HEK293 (cell line): Measurements from ENCODE around the gene NEURL1.

Experiments
- CTCF ChIA-PET: fragments of 350-600 bp; formaldehyde crosslinking; extraction: SDS; loops from one replicate; lab custom pipeline; 2021; ENCODE audit warnings: antibody characterized with exemption; lab: Yijun Ruan, JAX
- POLR2A ChIA-PET: fragments of 300-600 bp; formaldehyde crosslinking; extraction: SDS; loops from one replicate; lab custom pipeline; 2020; ENCODE audit warnings: antibody characterized with exemption, inconsistent platforms; lab: Yijun Ruan, JAX
- H3K27ac ChIP-seq: fragments of 200-500 bp; sonication (Bioruptor generic); 2 replicates; pipeline ENCODE4 v1.5.1; 2014; ENCODE audit warnings: low read depth, low read length, control low read depth, inconsistent platforms; ENCODE audit errors: extremely low read depth
- H3K36me3 ChIP-seq, 2 experiments: fragments of 200-500 bp in 1 of 2; sonication (Bioruptor generic) in 1 of 2; 1 replicate in 1 of 2; 2 replicates in 1 of 2; pipeline ENCODE4 v1.5.1; 2014 to 2017; ENCODE audit warnings: inconsistent platforms in 2 of 2, low read length in 2 of 2; ENCODE audit not compliant: control insufficient read depth in 2 of 2, insufficient read depth in 1 of 2
- H3K4me1 ChIP-seq: fragments of 200-500 bp; sonication (Bioruptor generic); 2 replicates; pipeline ENCODE4 v1.5.1; 2014; ENCODE audit warnings: mild to moderate bottlenecking, low read length, inconsistent platforms; ENCODE audit not compliant: control insufficient read depth, insufficient read depth
- H3K4me3 ChIP-seq: 2 replicates; pipeline ENCODE4 v1.5.1; 2011; ENCODE audit warnings: low read depth, mild to moderate bottlenecking, control low read depth, low read length, moderate library complexity
- H3K9me3 ChIP-seq: fragments of 200-500 bp; sonication (Bioruptor generic); 2 replicates; pipeline ENCODE4 v1.5.1; 2014; ENCODE audit warnings: low read depth, low read length, inconsistent platforms; ENCODE audit not compliant: control insufficient read depth, insufficient read depth
- KLF16 ChIP-seq: fragments of 450-650 bp; formaldehyde crosslinking; IDR thresholded peaks from 2 replicates; pipeline ENCODE4 v1.5.1; 2017; ENCODE audit warnings: missing biosample characterization, missing genetic modification characterization
- KLF7 ChIP-seq: fragments of 450-650 bp; formaldehyde crosslinking; IDR thresholded peaks from 2 replicates; pipeline ENCODE4 v1.5.1; 2016; ENCODE audit warnings: missing biosample characterization, missing genetic modification characterization, borderline replicate concordance
- MEIS1 ChIP-seq: sonication (generic); formaldehyde crosslinking; IDR thresholded peaks from 2 replicates; pipeline ENCODE4 v1.8.1; 2022; ENCODE audit warnings: missing genetic modification reagents, mild to moderate bottlenecking, borderline replicate concordance
- MYNN ChIP-seq: fragments of 450-650 bp; formaldehyde crosslinking; IDR thresholded peaks from 2 replicates; pipeline ENCODE4 v1.5.1; 2016; ENCODE audit warnings: missing biosample characterization, missing genetic modification characterization, borderline replicate concordance
- SP3 ChIP-seq: fragments of 450-650 bp; formaldehyde crosslinking; IDR thresholded peaks from 2 replicates; pipeline ENCODE4 v1.5.1; 2016; ENCODE audit warnings: missing biosample characterization, missing genetic modification characterization
- ZBTB8A ChIP-seq: fragments of 450-650 bp; formaldehyde crosslinking; IDR thresholded peaks from 2 replicates; pipeline ENCODE4 v1.5.1; 2016; ENCODE audit warnings: missing biosample characterization, missing genetic modification characterization
- ZFHX2 ChIP-seq: fragments of 450-650 bp; formaldehyde crosslinking; conservative IDR thresholded peaks from 2 replicates; pipeline ENCODE4 v1.5.1; 2016; ENCODE audit warnings: missing biosample characterization, missing genetic modification characterization
- ZFP69B ChIP-seq: fragments of 450-650 bp; formaldehyde crosslinking; IDR thresholded peaks from 2 replicates; pipeline ENCODE4 v1.5.1; 2016; ENCODE audit warnings: missing biosample characterization, missing genetic modification characterization
- ZNF121 ChIP-seq: fragments of 450-650 bp; formaldehyde crosslinking; IDR thresholded peaks from 2 replicates; pipeline ENCODE4 v1.5.1; 2016; ENCODE audit warnings: missing biosample characterization, missing genetic modification characterization
- ZNF214 ChIP-seq: fragments of 450-650 bp; formaldehyde crosslinking; IDR thresholded peaks from 2 replicates; pipeline ENCODE4 v1.5.1; 2017; ENCODE audit warnings: missing biosample characterization, mild to moderate bottlenecking, missing genetic modification characterization, borderline replicate concordance
- ZNF274 ChIP-seq, 2 experiments: fragments of 200-500 bp in 1 of 2; fragments of 450-650 bp in 1 of 2; sonication (Bioruptor generic) in 1 of 2; formaldehyde crosslinking in 1 of 2; IDR thresholded peaks; 2 replicates each; pipeline versions ENCODE4 v1.5.1 to v1.6.1; 2014 to 2016; ENCODE audit warnings: borderline replicate concordance in 1 of 2, inconsistent platforms in 1 of 2, low read length in 1 of 2, missing biosample characterization in 1 of 2, missing genetic modification characterization in 1 of 2
- ZNF292 ChIP-seq: fragments of 450-650 bp; formaldehyde crosslinking; IDR thresholded peaks from 2 replicates; pipeline ENCODE4 v1.5.1; 2016; ENCODE audit warnings: low read depth, missing biosample characterization, missing genetic modification characterization, borderline replicate concordance
- ZNF311 ChIP-seq: fragments of 450-650 bp; formaldehyde crosslinking; IDR thresholded peaks from 2 replicates; pipeline ENCODE4 v1.5.1; 2017; ENCODE audit warnings: missing biosample characterization, missing genetic modification characterization, borderline replicate concordance
- ZNF341 ChIP-seq: fragments of 450-650 bp; formaldehyde crosslinking; IDR thresholded peaks from 2 replicates; pipeline ENCODE4; 2016; ENCODE audit warnings: low read depth, missing biosample characterization, missing genetic modification characterization
- ZNF354C ChIP-seq: fragments of 450-650 bp; formaldehyde crosslinking; IDR thresholded peaks from 2 replicates; pipeline ENCODE4 v1.5.1; 2016; ENCODE audit warnings: missing biosample characterization, missing genetic modification characterization, low read depth, borderline replicate concordance
- ZNF37A ChIP-seq: fragments of 450-650 bp; IDR thresholded peaks from 2 replicates; pipeline ENCODE4 v1.5.1; 2018; ENCODE audit warnings: missing biosample characterization, missing genetic modification characterization
- ZNF391 ChIP-seq: fragments of 450-650 bp; formaldehyde crosslinking; IDR thresholded peaks from 2 replicates; pipeline ENCODE4 v1.5.1; 2016; ENCODE audit warnings: low read depth, missing biosample characterization, missing genetic modification characterization, borderline replicate concordance
- ZNF433 ChIP-seq: fragments of 450-650 bp; formaldehyde crosslinking; IDR thresholded peaks from 2 replicates; pipeline ENCODE4 v1.5.1; 2016; ENCODE audit warnings: missing biosample characterization, missing genetic modification characterization, low read depth
- ZNF548 ChIP-seq: fragments of 450-650 bp; formaldehyde crosslinking; IDR thresholded peaks from 2 replicates; pipeline ENCODE4 v1.5.1; 2016; ENCODE audit warnings: missing biosample characterization, missing genetic modification characterization
- ZNF596 ChIP-seq: fragments of 450-650 bp; IDR thresholded peaks from 2 replicates; pipeline ENCODE4 v1.5.0; 2018; ENCODE audit warnings: missing biosample characterization, mild to moderate bottlenecking, missing genetic modification characterization, moderate library complexity
- ZNF626 ChIP-seq: fragments of 450-650 bp; sonication (Bioruptor Pico); formaldehyde crosslinking; IDR thresholded peaks from 2 replicates; pipeline ENCODE4 v1.5.1; 2018; ENCODE audit warnings: missing biosample characterization, missing genetic modification characterization, inconsistent platforms
- ZNF670 ChIP-seq: fragments of 450-650 bp; formaldehyde crosslinking; IDR thresholded peaks from 2 replicates; pipeline ENCODE4 v1.5.1; 2016; ENCODE audit warnings: missing biosample characterization, missing genetic modification characterization, low read depth
- ZNF701 ChIP-seq: fragments of 450-650 bp; formaldehyde crosslinking; IDR thresholded peaks from 2 replicates; pipeline ENCODE4 v1.5.1; 2016; ENCODE audit warnings: missing biosample characterization, missing genetic modification characterization
- ZNF747 ChIP-seq: fragments of 450-650 bp; formaldehyde crosslinking; IDR thresholded peaks from 2 replicates; pipeline ENCODE4 v1.5.1; 2016; ENCODE audit warnings: missing biosample characterization, missing genetic modification characterization
- ZNF76 ChIP-seq: fragments of 450-650 bp; formaldehyde crosslinking; IDR thresholded peaks from 2 replicates; pipeline ENCODE4; 2016; ENCODE audit warnings: low read depth, missing biosample characterization, missing genetic modification characterization, borderline replicate concordance
- ZNF843 ChIP-seq: fragments of 450-650 bp; formaldehyde crosslinking; IDR thresholded peaks from 2 replicates; pipeline ENCODE4 v1.5.1; 2016; ENCODE audit warnings: missing biosample characterization, missing genetic modification characterization
- TF ChIP-seq, protein P1 (sequence below): fragments of 450-650 bp; formaldehyde crosslinking; optimal IDR thresholded peaks from 2 replicates; pipeline ENCODE3; 2016; ENCODE audit warnings: missing biosample characterization, mild to moderate bottlenecking, missing genetic modification characterization
- TF ChIP-seq, protein P2 (sequence below): sonication (generic); formaldehyde crosslinking; IDR thresholded peaks from 2 replicates; pipeline ENCODE4 v1.8.1; 2022; ENCODE audit warnings: mild to moderate bottlenecking, moderate library complexity, missing genetic modification reagents
- TF ChIP-seq, protein P3 (sequence below): fragments of 450-650 bp; formaldehyde crosslinking; IDR thresholded peaks from 2 replicates; pipeline ENCODE4 v1.5.1; 2016; ENCODE audit warnings: missing biosample characterization, missing genetic modification characterization

The NEURL1 gene

DNA sequence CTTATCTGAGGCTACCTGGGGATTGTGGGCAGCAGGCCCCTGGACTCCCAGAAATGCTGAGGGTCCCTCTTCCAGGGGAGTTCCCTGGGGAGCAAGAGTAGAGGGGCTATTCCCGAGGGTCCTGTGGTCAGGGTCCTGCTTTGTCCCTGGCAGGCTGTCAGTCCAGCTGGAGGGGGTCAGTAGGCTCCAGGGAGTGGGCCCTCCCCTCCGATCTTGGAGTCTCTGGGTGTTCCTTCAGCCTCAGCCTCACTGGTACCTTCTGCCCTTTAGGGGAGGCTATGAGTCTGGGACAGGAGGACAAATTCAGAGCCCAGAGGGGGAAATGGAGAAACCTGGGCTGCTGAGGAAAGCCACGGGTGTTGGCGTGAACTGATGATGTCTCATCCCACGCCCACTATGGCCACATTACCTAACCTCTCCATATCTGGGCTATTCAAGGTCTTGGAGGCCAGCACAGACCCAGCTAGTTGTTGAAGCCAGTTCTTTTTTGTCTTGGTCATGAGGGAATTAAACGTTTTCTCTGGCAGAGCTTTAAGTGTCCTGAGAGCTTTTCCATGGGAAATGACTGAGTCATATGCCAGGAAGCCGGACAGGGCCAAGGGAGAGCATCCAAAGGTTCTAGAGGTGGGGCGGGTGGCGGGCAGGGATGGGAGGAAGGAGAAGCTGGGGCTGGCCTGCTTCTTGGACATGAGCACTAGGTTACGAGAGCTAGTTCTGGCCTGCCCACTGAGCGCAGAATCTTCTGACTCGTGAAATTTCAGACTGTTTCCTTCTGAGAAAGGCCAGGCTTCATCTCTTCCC is 47.5 kb upstream of the NEURL1 start:
- H3K9me3 ChIP-seq, result no peaks in the 10 kb centered on the region
- no peak overlapping the region for H3K27ac ChIP-seq
- no peak for TF ChIP-seq ZNF37A
- no peak for TF ChIP-seq ZNF354C
- TF ChIP-seq ZNF121, result no peak
- TF ChIP-seq ZNF433 (tag by site-specific recombination), result no peak
- TF ChIP-seq ZBTB8A, result no peak
- TF ChIP-seq, protein P1, sequence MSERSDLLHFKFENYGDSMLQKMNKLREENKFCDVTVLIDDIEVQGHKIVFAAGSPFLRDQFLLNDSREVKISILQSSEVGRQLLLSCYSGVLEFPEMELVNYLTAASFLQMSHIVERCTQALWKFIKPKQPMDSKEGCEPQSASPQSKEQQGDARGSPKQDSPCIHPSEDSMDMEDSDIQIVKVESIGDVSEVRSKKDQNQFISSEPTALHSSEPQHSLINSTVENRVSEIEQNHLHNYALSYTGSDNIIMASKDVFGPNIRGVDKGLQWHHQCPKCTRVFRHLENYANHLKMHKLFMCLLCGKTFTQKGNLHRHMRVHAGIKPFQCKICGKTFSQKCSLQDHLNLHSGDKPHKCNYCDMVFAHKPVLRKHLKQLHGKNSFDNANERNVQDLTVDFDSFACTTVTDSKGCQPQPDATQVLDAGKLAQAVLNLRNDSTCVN, result no peak
- TF ChIP-seq ZNF670 (tag by site-specific recombination), result no peak
- no peak for TF ChIP-seq ZNF341
- H3K4me1 ChIP-seq, result peaks cover 5% of the 10 kb centered on the region; the same call in 1 of the 2 replicates
- peaks cover 13 to 91% of the 10 kb centered on the region in 2 experiments; a peak in 2 of 3 replicates for H3K36me3 ChIP-seq
- CTCF ChIA-PET, result interaction anchor here (0.7 kb wide), 1 partner anchor 28 kb away, joined by 3 read pairs; no protein-coding TSS in a partner anchor
- no peak overlapping the region for H3K4me3 ChIP-seq
- POLR2A ChIA-PET, result no interaction called here

DNA sequence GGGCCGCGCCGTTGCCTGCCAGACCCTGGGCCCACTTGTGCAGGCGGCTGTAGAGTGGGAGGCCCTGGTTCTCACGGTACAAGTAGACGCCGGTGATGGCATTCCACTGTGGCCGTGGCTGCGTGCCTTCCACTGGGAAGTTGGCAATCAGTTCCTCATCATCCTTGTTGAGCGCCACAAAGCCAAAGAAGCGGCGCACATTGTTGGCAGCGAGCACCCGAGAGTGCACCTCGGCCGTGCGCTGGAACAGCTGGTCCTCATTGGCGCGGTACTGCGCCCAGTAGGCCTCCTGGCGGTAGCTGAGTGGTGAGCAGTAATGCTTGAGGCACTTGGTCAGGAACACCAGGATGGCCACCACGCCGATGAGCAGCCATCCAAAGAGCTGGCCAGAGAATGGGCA is 46.3 kb upstream of the NEURL1 start:
- Histone ChIP-seq H3K27ac (no peak overlapping the region), H3K9me3 (no peaks in the 10 kb centered on the region), H3K4me3 (no peak overlapping the region)
- TF ChIP-seq ZNF747 (tag by site-specific recombination), result no peak
- no peak for TF ChIP-seq SP3 (tag by site-specific recombination)
- TF ChIP-seq MEIS1, result no peak
- no peak for TF ChIP-seq ZNF214 (tag by site-specific recombination)
- TF ChIP-seq ZNF311, result no peak
- no peak for TF ChIP-seq ZNF701 (tag by site-specific recombination)
- TF ChIP-seq, all 188 proteins: peak for 0
- POLR2A ChIA-PET, result no interaction called here
- CTCF ChIA-PET, result interaction anchor here (0.6 kb wide), 1 partner anchor 82 kb away, joined by 3 read pairs; no protein-coding TSS in a partner anchor
- Histone ChIP-seq H3K36me3 (peaks cover 9 to 80% of the 10 kb centered on the region in 2 experiments; a peak in 2 of 3 replicates), H3K4me1 (peaks cover 5% of the 10 kb centered on the region; the same call in 1 of the 2 replicates)

DNA sequence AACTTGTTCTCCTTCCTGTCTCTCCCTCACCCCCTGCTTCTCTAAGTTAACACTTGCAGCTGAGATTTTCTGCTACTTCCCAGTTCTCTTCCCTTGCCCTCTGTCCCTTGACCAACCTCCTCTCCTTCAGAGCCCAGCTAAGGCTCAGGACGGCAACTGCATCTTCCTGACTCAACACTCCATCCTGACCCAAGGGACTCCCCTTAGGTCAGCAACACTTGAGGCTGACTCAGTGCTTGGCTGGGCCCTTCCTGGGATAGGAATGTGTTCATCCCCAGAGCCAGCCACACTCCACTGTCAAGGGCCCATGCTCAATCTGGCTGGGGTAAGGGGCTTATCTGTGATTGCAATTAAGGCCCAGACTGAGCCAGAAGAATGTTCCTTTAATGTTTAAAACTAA is 44.8 kb upstream of the NEURL1 start:
- Histone ChIP-seq H3K4me1 (peaks cover 9% of the 10 kb centered on the region), H3K27ac (no peak overlapping the region), H3K36me3 (peaks cover 9 to 64% of the 10 kb centered on the region in 2 experiments; a peak in 2 of 3 replicates), H3K4me3 (no peak overlapping the region), H3K9me3 (no peaks in the 10 kb centered on the region)
- POLR2A ChIA-PET, result no interaction called here
- CTCF ChIA-PET, result interaction anchor here (0.6 to 1.1 kb wide), 3 partner anchors 10 to 144 kb away, joined by 3 to 4 read pairs (median 3); partner anchors contain the start of gene CALHM1
- TF ChIP-seq ZNF548 (tag by site-specific recombination), result no peak
- TF ChIP-seq KLF7 (tag by site-specific recombination), result no peak
- no peak for TF ChIP-seq ZNF596 (tag by site-specific recombination)
- no peak for TF ChIP-seq ZNF626 (tag by site-specific recombination)
- TF ChIP-seq ZFHX2 (tag by site-specific recombination), result no peak
- TF ChIP-seq, protein P2, sequence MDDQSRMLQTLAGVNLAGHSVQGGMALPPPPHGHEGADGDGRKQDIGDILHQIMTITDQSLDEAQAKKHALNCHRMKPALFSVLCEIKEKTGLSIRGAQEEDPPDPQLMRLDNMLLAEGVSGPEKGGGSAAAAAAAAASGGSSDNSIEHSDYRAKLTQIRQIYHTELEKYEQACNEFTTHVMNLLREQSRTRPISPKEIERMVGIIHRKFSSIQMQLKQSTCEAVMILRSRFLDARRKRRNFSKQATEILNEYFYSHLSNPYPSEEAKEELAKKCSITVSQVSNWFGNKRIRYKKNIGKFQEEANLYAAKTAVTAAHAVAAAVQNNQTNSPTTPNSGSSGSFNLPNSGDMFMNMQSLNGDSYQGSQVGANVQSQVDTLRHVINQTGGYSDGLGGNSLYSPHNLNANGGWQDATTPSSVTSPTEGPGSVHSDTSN (CRISPR knock-in tag), result no peak
- TF ChIP-seq, protein P3, sequence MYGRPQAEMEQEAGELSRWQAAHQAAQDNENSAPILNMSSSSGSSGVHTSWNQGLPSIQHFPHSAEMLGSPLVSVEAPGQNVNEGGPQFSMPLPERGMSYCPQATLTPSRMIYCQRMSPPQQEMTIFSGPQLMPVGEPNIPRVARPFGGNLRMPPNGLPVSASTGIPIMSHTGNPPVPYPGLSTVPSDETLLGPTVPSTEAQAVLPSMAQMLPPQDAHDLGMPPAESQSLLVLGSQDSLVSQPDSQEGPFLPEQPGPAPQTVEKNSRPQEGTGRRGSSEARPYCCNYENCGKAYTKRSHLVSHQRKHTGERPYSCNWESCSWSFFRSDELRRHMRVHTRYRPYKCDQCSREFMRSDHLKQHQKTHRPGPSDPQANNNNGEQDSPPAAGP (tag by site-specific recombination), result no peak
- TF ChIP-seq ZNF274 (IDR thresholded peaks at IDR 0.05; ENCODE audit: low read length), result no peak
- no peak for TF ChIP-seq ZNF274 (tag by site-specific recombination; IDR thresholded peaks at IDR 0.05; ENCODE audit: borderline replicate concordance)
- no peak for TF ChIP-seq KLF16
- no peak for TF ChIP-seq ZNF391 (tag by site-specific recombination)
- no peak for TF ChIP-seq ZNF76 (tag by site-specific recombination)
- no peak for TF ChIP-seq ZNF843
- TF ChIP-seq ZFP69B (tag by site-specific recombination), result no peak
- no peak for TF ChIP-seq ZNF292 (tag by site-specific recombination)
- no peak for TF ChIP-seq MYNN (tag by site-specific recombination)
